Transverse colon (tissue), 4 donors: Measurements from ENCODE around the gene C1orf52. TPM values are rescaled to one million over a fixed set of nuclear protein-coding genes. Genes with fewer than 3 reads are reported as not detected.

Source experiments
- DNase-seq: peaks from one replicate; pipeline ENCODE4 v3.0.0-alpha.2; 2019
- H3K27ac ChIP-seq, 4 donors: fragments of 200-600 bp; sonication (generic); 2 replicates each; pipeline ENCODE4 v1.5.1; 2016 to 2018; ENCODE audit warnings: inconsistent platforms in 4 of 4
- H3K27me3 ChIP-seq: fragments of 200-600 bp; sonication (generic); 2 replicates; pipeline ENCODE4 v1.5.1; 2017; ENCODE audit warnings: inconsistent platforms
- H3K36me3 ChIP-seq, 4 donors: fragments of 200-600 bp; sonication (generic); 2 replicates each; pipeline ENCODE4 v1.5.1; 2017 to 2019; ENCODE audit warnings: inconsistent platforms in 4 of 4
- H3K4me1 ChIP-seq, 4 donors: fragments of 200-600 bp; sonication (generic); 2 replicates each; pipeline ENCODE4 v1.5.1; 2017 to 2020; ENCODE audit warnings: inconsistent platforms in 4 of 4
- H3K4me3 ChIP-seq, 4 donors: fragments of 200-600 bp; sonication (generic); 1 replicate in 1 of 4; 2 replicates in 3 of 4; pipeline versions ENCODE4 v1.5.1 to v1.6.1; 2017 to 2019; ENCODE audit warnings: inconsistent platforms in 4 of 4
- H3K9me3 ChIP-seq, 2 donors: fragments of 200-600 bp; sonication (generic); 2 replicates each; pipeline ENCODE4 v1.5.1; 2017 to 2019; ENCODE audit warnings: inconsistent platforms in 2 of 2
- CTCF ChIP-seq, 5 experiments: fragments of 200-600 bp in 3 of 5; fragments of 450-650 bp in 2 of 5; sonication (generic) in 3 of 5; IDR thresholded peaks; 1 replicate in 2 of 5; 2 replicates in 3 of 5; pipeline ENCODE4 v1.5.1; 2016 to 2017; ENCODE audit warnings: antibody characterized with exemption in 5 of 5, inconsistent platforms in 3 of 5, mild to moderate bottlenecking in 2 of 5, moderate library complexity in 1 of 5
- EP300 ChIP-seq: sonication (generic); formaldehyde crosslinking; IDR thresholded peaks from one replicate; pipeline ENCODE4 v1.6.1; 2017; ENCODE audit warnings: antibody characterized with exemption, low read depth
- POLR2A ChIP-seq: fragments of 450-650 bp; IDR thresholded peaks from one replicate; pipeline ENCODE4 v1.6.1; 2016; ENCODE audit warnings: antibody characterized with exemption, mild to moderate bottlenecking, moderate library complexity
- POLR2AphosphoS5 ChIP-seq, 3 donors: sonication (generic); formaldehyde crosslinking; IDR thresholded peaks; one replicate each; pipeline ENCODE4 v1.6.1; 2016; ENCODE audit warnings: antibody characterized with exemption in 3 of 3
- WGBS, 2 donors: methylation state at CpG; one replicate each; pipeline ENCODE4 v1.1.5; 2018; ENCODE audit warnings: low coverage in 1 of 2; 5-methylcytosine and 5-hydroxymethylcytosine counted together
- in situ Hi-C, 4 donors: fragments of 200-750 bp; cut with MboI; loops; one replicate each; pipeline versions ENCODE4 v1.15.0 to v1.15.1; 2017; ENCODE audit warnings: low sequenced_read_pairs in 3 of 4, low pct_ligation_motif_present in 1 of 4, low pct_unique_long_range_greater_than_20kb in 1 of 4
- intact Hi-C: fragments of 100-400 bp; cut with DNase I; formaldehyde crosslinking; loops from one replicate; pipeline ENCODE4 v1.15.1; 2023; ENCODE audit warnings: low total_unique reads
- total RNA-seq, 4 donors: library from RNA; depleted of rRNA; stranded (reverse); fragments of >200 nt; gene quantifications; one replicate each; pipeline ENCODE4 v1.1.0, GENCODE V29; 2016

Gene C1orf52
- total RNA-seq, 4 donors from 2014 or later, result 7.4 to 42.6 (median 14.9) TPM

GRCh38 chr1:85245891-85246290 is 13.6 kb downstream of the C1orf52 start:
- Histone ChIP-seq H3K9me3 (no peaks in the 10 kb centered on the region), H3K4me3 (no peak overlapping the region), H3K36me3 (peaks cover 0 to under 1% (median 0%) of the 10 kb centered on the region in 4 donors), H3K27me3 (no peaks in the 10 kb centered on the region), H3K27ac (peak overlapping the region in 3 of 4 donors; percentile 35 to 65 (median 57)), H3K4me1 (peaks cover 0 to 19% (median 4%) of the 10 kb centered on the region in 4 donors)
- in situ Hi-C loops, result loop anchor here in 3 of 4 donors (10.0 to 25.0 kb wide), 3 partner anchors 141 to 301 kb away; no protein-coding TSS in a partner anchor
- intact Hi-C loops, result no loop called here
- no peak for DNase-seq
- whole genome bisulfite sequencing, 2 donors, result 64 to 79% methylated on average over 1 of the region's 1 CpG
- no peak for TF ChIP-seq CTCF (IDR thresholded peaks at IDR 0.05)
- no peak for TF ChIP-seq EP300
- TF ChIP-seq POLR2A, result no peak
- TF ChIP-seq POLR2AphosphoS5 (IDR thresholded peaks at IDR 0.05), result no peak

GRCh38 chr1:85245456-85245855 is 14.0 kb downstream of the C1orf52 start:
- in situ Hi-C loops (loop anchor here in 3 of 4 donors (10.0 to 25.0 kb wide), 3 partner anchors 141 to 301 kb away; no protein-coding TSS in a partner anchor), intact Hi-C loops (no loop called here)
- DNase-seq, result no peak
- WGBS, 2 donors, result 63% methylated on average over 1 of the region's 1 CpG; no CpG with 5 or more reads in 1 of the 2 donors
- TF ChIP-seq EP300, result no peak
- TF ChIP-seq CTCF (IDR thresholded peaks at IDR 0.05), result no peak
- no peak for TF ChIP-seq POLR2A
- TF ChIP-seq POLR2AphosphoS5 (IDR thresholded peaks at IDR 0.05), result no peak
- Histone ChIP-seq H3K36me3 (no peaks in the 10 kb centered on the region), H3K27ac (peak overlapping the region; percentile 13 to 65 (median 46)), H3K27me3 (no peaks in the 10 kb centered on the region), H3K4me3 (no peak overlapping the region), H3K9me3 (no peaks in the 10 kb centered on the region), H3K4me1 (peaks cover 0 to 23% (median 4%) of the 10 kb centered on the region in 4 donors)

DNA sequence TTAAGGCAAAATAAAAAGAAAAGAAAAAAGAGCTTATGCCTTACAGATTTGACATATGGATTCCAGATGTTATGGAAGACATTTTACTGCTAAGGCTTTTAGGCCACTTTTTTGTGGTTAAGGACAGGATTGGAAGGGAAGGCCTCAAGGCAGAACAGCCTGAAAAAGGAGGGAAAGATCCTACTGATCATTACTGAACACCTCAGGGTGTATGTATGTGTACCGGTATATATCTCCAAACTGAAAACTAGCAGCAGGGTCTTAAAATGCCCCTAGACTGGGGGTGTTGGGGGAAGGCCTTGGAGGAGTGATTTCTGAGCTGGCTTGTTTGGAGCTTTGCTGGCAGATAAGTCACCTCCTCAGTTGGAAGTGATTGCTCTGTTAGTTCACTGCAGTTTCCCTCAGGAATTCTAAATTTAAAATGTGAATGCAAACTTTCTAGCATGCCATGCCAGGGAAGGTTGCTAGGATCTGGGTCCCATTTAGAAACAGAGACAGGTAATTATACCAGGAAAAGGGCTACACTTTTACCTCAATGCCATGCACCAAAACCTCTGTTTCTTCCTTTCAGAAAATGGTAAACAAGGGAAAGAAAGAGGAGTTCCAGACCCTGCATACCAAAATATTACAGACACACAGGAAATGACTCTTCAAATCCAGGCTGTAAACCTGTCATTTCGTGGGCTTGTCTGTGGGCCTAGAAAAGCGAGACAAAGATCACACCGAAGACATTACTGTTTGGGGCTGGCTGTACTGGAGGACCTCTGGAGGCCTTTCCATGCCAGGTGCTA is 15.0 kb downstream of the C1orf52 start:
- WGBS, 2 donors, result 35 to 50% methylated on average over 1 to 4 of the region's 4 CpGs
- H3K27ac ChIP-seq, result peak overlapping the region; percentile 35 to 65 (median 54)
- peaks cover 0 to 25% (median 4%) of the 10 kb centered on the region in 4 donors for H3K4me1 ChIP-seq
- no peak for DNase-seq
- H3K36me3 ChIP-seq, result no peaks in the 10 kb centered on the region
- intact Hi-C loops, result no loop called here
- no peaks in the 10 kb centered on the region for H3K9me3 ChIP-seq
- H3K4me3 ChIP-seq, result no peak overlapping the region
- TF ChIP-seq EP300, result no peak
- no peak for TF ChIP-seq CTCF (IDR thresholded peaks at IDR 0.05)
- TF ChIP-seq POLR2AphosphoS5 (IDR thresholded peaks at IDR 0.05), result peak in 2 of 3 donors; percentile 53 to 55
- H3K27me3 ChIP-seq, result no peaks in the 10 kb centered on the region
- in situ Hi-C loops, result loop anchor here (5.0 to 25.0 kb wide), 4 partner anchors 140 to 300 kb away; no protein-coding TSS in a partner anchor

- no peaks in the 10 kb centered on the region for H3K27me3 ChIP-seq
- intact Hi-C loops, result no loop called here
- no peak for DNase-seq
- H3K36me3 ChIP-seq, result no peaks in the 10 kb centered on the region
- no peak for TF ChIP-seq CTCF (IDR thresholded peaks at IDR 0.05)
- no peak for TF ChIP-seq POLR2A
- no peak for TF ChIP-seq POLR2AphosphoS5 (IDR thresholded peaks at IDR 0.05)
- no peak for TF ChIP-seq EP300
- no peaks in the 10 kb centered on the region for H3K9me3 ChIP-seq
- H3K4me1 ChIP-seq, result peaks cover 0 to 25% (median 4%) of the 10 kb centered on the region in 4 donors
- peak overlapping the region; percentile 1 to 65 (median 54) for H3K27ac ChIP-seq
- in situ Hi-C loops, result loop anchor here (5.0 to 25.0 kb wide), 4 partner anchors 139 to 299 kb away; no protein-coding TSS in a partner anchor
- no peak overlapping the region for H3K4me3 ChIP-seq
Measured at GRCh38 chr1:85243372-85243771, 16.1 kb downstream of the C1orf52 start.
